Measurements from ENCODE around the gene CPNE4. TPM values are rescaled to one million over a fixed set of nuclear protein-coding genes. Genes with fewer than 3 reads are reported as not detected.

CPNE4 gene
- total RNA-seq, 1 experiment from 2014 or later, result 31.1 TPM

- no peak for DNase-seq
- BruUV-seq (replicated peaks), result no TSS peak
- Mint-ChIP-seq H3K36me3 (ENCODE audit: insufficient read depth, unreplicated experiment) (peaks cover 25% of the 10 kb centered on the region), H3K4me3 (ENCODE audit: low read depth, unreplicated experiment) (no peak overlapping the region), H3K9me3 (ENCODE audit: low read depth, unreplicated experiment) (no peaks in the 10 kb centered on the region), H3K27me3 (ENCODE audit: unreplicated experiment) (no peaks in the 10 kb centered on the region), H3K27ac (ENCODE audit: unreplicated experiment) (no peak overlapping the region), H3K4me1 (ENCODE audit: low read depth, unreplicated experiment) (peaks cover 10% of the 10 kb centered on the region)
- CTCF ChIA-PET, result interaction anchor here (0.7 kb wide), 2 partner anchors 177 to 375 kb away, joined by 3 read pairs; no protein-coding TSS in a partner anchor
- no peak for TF ChIP-seq CTCF (IDR thresholded peaks at IDR 0.05; ENCODE audit: unreplicated experiment)
- intact Hi-C loops (cut with micrococcal nuclease; ENCODE audit: unreplicated experiment), result no loop called here
Observed at GRCh38 chr3:131505421-131505820, 529.4 kb downstream of the CPNE4 start.

GRCh38 chr3:131503320-131503635 is 531.5 kb downstream of the CPNE4 start:
- DNase-seq, result no peak
- no peak for TF ChIP-seq CTCF (IDR thresholded peaks at IDR 0.05; ENCODE audit: unreplicated experiment)
- Mint-ChIP-seq H3K27me3 (ENCODE audit: unreplicated experiment) (no peaks in the 10 kb centered on the region), H3K27ac (ENCODE audit: unreplicated experiment) (peak overlapping the region; percentile 98), H3K9me3 (ENCODE audit: low read depth, unreplicated experiment) (no peaks in the 10 kb centered on the region), H3K36me3 (ENCODE audit: insufficient read depth, unreplicated experiment) (peaks cover 32% of the 10 kb centered on the region), H3K4me1 (ENCODE audit: low read depth, unreplicated experiment) (peaks cover 10% of the 10 kb centered on the region), H3K4me3 (ENCODE audit: low read depth, unreplicated experiment) (peak overlapping the region; percentile 99)
- CTCF ChIA-PET, result no interaction called here
- BruUV-seq (replicated peaks), result no TSS peak
- intact Hi-C loops (cut with micrococcal nuclease; ENCODE audit: unreplicated experiment), result loop anchor here (5.0 kb wide), 1 partner anchor 524 kb away; no protein-coding TSS in a partner anchor

DNA sequence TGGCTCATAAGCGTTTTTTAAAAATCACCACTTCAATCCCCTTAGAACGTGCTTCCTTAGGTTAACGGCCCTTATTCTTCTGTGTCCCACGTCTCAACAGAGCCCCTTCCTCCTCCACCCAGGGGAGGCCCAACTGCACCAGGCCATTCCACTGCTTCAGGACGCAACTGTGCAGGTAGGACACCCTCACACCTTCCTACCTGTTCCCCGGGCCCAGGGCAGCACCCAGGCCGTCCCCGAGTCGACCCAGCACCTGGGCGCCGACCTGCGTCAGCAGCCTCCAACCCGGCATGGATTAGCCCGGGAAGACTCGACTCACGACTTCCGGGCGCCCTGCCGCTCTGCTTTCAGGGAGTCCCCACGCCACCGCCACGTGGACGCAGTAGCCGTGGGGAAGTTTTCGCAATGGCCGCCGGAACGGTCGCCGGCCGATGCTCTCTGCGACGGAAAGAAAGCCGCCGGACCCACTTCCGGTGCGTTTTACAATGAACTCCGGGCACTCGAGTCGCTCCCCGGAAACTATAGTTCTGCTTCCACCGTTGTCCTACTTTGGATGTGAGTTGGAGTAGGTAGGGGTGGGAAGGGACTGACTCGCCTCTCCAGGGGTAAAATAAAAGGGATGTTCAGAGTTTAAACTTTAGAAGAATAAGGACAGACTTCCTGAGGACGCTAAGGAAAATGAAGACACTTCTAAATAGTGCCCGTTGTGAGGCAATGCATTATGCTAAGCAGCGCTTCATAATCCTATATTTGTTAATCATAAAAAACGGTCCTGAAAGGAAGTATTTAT is 532.1 kb downstream of the CPNE4 start, which contains the start of gene MRPL3:
TSS of gene MRPL3 (minus strand) at position 442 of the 790 bp plus-strand sequence. CDS start at position 292, 150 bp downstream.
- CTCF ChIA-PET, result no interaction called here
- no TSS peak for BruUV-seq (replicated peaks)
- H3K4me1 Mint-ChIP-seq (ENCODE audit: low read depth, unreplicated experiment), result peaks cover 10% of the 10 kb centered on the region
- H3K27me3 Mint-ChIP-seq (ENCODE audit: unreplicated experiment), result no peaks in the 10 kb centered on the region
- H3K4me3 Mint-ChIP-seq (ENCODE audit: low read depth, unreplicated experiment), result peak within 1 kb of the TSS; percentile 99
- peaks cover 38% of the 10 kb centered on the region for H3K36me3 Mint-ChIP-seq (ENCODE audit: insufficient read depth, unreplicated experiment)
- peak; percentile 93 for DNase-seq
- peak within 1 kb of the TSS; percentile 98 for H3K27ac Mint-ChIP-seq (ENCODE audit: unreplicated experiment)
- H3K9me3 Mint-ChIP-seq (ENCODE audit: low read depth, unreplicated experiment), result no peaks in the 10 kb centered on the region
- intact Hi-C loops (cut with micrococcal nuclease; ENCODE audit: unreplicated experiment), result loop anchor here (5.0 kb wide), 1 partner anchor 525 kb away; no protein-coding TSS in a partner anchor
- TF ChIP-seq CTCF (IDR thresholded peaks at IDR 0.05; ENCODE audit: unreplicated experiment), result no peak

GRCh38 chr3:131501949-131502348 is 532.9 kb downstream of the CPNE4 start:
- Mint-ChIP-seq H3K4me3 (ENCODE audit: low read depth, unreplicated experiment) (peak overlapping the region; percentile 99), H3K27me3 (ENCODE audit: unreplicated experiment) (no peaks in the 10 kb centered on the region), H3K4me1 (ENCODE audit: low read depth, unreplicated experiment) (peaks cover 10% of the 10 kb centered on the region), H3K36me3 (ENCODE audit: insufficient read depth, unreplicated experiment) (peaks cover 43% of the 10 kb centered on the region), H3K9me3 (ENCODE audit: low read depth, unreplicated experiment) (no peaks in the 10 kb centered on the region), H3K27ac (ENCODE audit: unreplicated experiment) (peak overlapping the region; percentile 98)
- TSS peak; percentile 45 for BruUV-seq (replicated peaks)
- no peak for DNase-seq
- intact Hi-C loops (cut with micrococcal nuclease; ENCODE audit: unreplicated experiment), result loop anchor here (5.0 kb wide), 1 partner anchor 525 kb away; no protein-coding TSS in a partner anchor
- CTCF ChIA-PET, result interaction anchor here (0.8 kb wide), 1 partner anchor 533 kb away, joined by 3 read pairs; the partner anchor contains the start of gene CPNE4
- TF ChIP-seq CTCF (IDR thresholded peaks at IDR 0.05; ENCODE audit: unreplicated experiment), result no peak
